CD4-positive, alpha-beta T cell treated with Interleukin-12 subunit alpha and Interleukin-12 subunit beta, for 1 hour (primary cell): Measurements from ENCODE around the gene MCU.
"Not testable (repeated sequence)": the region's sequence is repeated elsewhere in the genome, so short reads cannot be mapped to it uniquely, and the experiment has no call there.

Source experiments
- DNase-seq: peaks from one replicate; pipeline ENCODE4 v3.0.0-alpha.2; 2020

The MCU gene

DNA sequence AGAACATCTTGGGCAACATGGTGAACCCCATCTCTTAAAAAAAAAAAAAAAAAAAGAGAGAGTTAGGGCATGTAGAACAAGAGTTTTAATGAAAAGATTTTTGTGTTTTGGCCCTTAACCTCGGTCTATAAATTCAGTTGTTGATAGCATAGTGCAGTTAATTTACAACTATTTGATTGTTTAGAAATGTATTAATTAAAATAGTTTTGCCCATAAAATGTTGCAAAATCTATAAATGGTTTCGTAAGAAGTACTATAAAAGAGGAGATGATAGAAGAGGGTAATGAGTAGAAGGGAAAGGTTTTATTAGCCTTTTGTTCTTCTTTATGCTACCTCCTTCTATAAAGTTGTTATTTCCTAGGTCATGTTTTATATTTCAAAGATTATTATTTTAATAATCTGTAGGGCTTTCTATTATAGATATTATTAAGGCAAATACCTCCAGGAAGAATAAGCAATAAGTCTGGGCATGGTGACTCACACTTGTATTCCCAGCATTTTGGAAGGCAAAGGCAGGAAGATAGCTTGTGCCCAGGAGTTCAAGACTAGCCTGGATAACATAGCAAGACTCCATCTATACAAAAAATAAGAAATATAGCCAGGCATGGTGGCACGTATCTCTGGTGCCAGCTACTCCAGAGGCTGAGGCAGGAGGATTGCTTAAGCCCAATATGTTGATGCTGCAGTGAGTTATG, 73.3 kb downstream of the MCU start:
- DNase-seq: no peak

DNA sequence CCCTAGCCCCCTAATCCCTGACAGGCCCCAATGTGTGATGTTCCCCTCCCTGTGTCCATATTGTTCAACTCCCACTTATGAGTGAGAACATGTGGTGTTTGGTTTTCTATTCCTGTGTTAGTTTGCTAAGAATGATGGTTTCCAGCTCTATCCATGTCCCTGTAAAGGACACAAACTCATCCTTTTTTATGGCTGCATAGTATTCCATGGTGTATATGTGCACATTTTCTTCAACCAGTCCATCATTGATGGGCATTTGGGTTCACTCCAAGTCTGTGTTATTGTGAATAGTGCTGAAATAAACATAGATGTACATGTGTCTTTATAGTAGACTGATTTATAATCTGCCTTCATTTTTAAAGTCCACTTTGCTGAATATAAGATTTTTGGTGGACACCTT, 79.3 kb downstream of the MCU start:
- not testable (repeated sequence) for DNase-seq

DNA sequence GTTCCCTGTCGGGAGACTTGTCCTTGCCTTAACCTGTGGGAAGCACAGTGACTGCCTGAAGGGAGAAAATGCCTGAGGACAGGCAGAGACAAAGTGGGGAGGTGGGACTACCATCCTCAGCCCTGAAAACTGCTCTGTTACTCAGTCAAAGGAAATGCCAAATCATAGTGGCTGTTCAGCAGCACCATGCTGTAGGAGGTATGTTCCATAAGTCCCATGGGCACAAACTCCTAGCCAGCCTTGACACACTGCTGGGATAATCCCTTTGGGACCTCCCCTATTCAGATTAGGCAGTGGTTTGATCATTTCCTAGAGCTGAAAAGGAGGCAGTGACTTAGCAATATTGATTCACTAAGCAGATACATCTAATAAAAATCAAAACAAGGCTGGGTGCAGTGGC, 80.1 kb downstream of the MCU start:
- no peak for DNase-seq

DNA sequence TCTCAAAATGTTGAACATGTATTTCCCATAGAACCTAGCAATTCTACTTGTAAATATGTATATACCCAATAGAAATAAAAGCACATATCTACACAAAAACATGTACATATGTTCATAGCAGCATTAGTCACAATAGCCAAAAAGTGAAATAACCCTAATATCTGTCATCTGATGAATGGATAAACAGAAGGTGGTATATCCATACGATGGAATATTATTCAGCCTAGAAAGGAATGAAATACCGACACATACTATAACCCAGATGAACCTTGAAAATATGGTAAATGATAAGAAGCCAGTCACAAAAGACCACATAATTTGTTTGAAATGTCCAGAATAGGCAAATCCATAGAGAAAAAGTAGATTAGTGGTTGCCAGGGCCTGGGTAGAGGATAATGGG, 87.9 kb downstream of the MCU start:
- no peak for DNase-seq

DNA sequence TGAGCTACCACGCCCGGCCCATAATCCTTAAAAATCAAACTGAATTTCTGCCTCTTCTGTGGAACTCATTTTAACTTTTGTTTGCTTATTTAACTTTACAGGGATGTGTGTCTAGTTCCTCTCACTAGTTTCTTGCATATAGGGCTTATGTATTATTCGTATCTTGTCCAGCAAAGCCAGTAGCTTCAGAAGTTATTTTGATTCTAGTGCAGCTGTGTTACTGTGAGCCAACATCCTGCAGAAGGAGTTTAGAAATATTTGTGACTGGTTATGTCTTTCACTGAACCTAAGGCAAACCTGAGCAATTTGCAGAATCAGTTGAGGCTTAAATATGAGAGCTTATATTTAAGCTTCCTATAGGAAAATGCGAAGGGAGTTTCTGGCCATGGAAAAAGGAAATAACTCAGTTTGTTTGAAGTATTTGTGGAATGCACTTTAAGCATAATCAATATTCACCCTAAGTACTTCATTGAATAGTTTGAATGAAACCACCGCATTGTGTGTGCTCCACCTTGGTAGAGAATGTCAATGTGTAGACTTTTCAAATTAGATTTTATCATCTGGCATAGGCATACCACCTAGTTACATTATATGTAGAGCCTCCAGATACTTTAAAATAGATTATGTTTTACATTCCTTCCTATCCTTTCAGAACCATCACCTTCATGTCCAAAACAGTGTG, 90.8 kb downstream of the MCU start:
- DNase-seq: no peak

DNA sequence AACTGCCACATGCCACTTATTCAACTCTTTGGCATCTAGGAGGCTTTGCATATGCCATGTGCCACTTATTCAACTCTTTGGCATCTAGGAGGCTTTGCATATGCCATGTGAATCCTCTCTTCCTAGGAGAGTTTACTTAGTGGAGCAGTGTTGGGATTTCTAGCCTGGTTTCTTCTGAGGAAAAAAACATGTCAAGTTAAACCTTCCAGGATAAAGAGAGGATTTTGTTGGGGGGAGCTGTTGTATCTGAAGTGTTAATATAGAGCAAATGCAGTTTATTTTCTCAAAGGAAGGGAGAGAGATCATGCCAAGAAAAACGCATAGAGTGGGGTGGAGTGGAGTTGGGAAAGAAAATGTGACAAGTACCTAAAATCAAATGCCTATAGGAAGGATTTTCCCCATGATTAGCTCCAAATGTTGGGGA, 91.5 kb downstream of the MCU start:
- DNase-seq: no peak

DNA sequence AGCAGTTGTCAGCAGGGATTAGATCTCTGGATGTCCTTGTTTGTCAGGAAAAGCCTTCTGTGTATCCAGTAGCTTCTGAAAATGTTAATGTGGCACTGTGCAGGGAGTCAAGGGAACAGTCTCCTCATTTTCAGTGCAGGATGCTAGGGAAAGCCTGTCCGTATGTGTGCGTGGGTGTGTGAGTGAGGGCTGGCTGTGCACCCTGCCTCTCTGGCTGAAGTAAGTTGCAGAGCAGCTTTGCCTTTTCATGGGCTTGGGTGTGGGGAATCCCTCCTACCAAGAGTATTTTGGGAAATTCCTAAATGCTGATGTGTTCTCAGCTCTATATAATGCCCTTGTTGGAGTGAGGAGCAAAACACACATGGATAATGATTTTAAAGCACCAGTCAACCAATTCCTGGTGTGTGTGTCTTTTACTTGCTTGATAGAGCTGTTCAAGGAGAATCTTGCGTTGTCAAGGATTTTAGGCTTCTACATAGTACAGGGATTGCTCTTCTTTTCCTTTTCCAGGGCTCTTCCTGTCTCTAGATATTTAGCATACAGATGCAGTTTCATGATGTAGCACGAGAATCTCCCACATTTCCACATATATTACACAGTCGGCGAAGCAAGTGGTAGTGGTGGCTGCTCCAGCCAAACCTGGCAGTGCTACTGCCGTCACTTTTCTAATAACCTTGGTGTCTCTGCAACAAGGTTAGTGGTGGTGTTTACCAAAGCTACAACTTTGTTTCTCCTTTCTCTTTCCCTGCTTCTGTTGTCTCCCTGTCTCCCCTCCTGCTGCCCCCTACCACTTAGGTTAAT, 92.8 kb downstream of the MCU start:
- no peak for DNase-seq

DNA sequence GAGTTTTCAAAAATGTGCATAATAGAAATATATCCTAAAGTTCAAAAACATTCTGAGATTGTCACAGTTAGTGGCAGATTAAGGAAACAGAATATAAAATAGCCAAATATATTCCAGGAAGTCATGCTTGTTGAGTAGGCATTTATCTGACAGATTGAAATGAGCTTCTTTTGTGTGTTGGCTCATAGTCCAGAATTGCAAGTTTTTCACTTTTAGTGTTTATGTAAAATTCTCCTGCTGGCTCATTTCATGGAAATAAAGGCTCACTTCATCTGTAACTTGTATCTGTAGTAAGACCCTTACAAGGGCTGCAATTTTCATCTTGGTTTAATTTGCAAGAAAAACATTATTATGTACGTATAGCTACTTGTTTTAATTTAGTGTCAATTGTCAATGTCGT, 93.5 kb downstream of the MCU start:
- no peak for DNase-seq

DNA sequence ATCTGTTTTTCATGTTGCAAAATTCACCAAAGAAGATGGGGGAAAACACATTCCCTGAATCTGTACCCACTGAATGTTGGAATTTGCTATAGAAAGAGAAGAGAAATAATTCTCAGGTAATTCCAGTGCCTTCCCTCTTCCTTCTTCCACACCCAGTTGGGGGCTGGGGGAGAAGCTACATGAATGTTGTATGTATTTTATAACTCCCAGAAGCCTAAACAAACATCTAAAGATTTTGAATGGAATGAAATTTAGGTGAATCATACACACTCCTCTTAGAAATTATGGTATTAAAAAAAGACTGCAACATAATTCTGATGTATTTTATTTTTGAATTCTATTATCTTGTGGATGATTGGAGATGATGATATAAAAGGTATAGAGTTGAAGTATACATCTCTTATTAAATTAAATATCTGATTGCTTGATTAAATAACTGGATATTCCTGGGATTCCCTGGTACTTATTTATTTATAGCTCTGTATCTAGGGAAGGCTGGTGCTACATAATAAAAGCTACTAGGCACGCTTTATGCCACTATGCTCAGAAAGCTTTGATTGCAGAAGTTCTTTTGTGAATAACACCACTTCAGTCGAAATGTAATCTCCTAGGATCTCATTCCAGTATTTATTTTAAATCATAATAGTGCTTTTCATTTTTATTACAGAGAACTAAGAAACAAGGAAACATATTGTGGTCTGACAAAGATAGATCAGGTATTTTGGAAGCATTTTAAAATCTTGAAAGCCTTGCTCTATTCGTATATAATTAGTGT, 98.5 kb downstream of the MCU start:
- DNase-seq: no peak

DNA sequence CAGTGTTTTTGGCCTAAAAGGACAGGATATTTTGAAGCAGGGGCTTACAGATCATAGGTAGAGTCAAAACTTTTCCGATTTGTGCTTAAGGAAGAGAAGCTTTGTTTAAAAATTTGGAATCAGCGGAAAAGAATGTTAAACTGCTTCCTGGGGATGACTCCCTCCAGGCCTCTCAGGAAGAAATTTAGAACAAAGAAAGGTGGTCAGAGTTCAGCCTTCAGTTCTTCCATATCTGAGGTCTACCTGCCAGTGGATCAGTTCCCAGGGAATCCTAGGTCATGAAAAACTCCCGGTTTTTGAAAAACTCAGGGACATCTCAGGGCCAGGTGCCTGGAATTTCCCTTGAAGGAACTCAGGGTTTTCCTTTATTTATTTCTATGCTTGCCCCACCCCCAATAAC, 100.3 kb downstream of the MCU start:
- no peak for DNase-seq

DNA sequence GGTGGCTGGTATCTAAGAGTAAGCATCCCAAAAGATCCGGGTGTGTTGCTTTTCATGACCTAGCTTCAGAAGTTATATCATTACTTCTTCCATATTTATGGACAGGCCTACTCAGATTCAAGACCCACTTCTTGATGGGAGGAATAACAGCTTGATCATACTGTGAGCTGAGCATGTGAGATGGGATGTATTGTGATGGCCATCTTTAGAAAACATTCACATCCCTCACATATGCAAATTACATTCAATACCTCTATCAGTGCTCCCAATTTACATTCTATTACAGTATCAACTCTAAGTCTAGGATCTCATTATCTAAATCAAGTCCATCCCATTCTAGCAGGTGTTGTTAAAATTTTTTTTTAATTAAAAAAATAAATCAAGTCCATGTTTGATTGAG, 101.8 kb downstream of the MCU start:
- DNase-seq: no peak

DNA sequence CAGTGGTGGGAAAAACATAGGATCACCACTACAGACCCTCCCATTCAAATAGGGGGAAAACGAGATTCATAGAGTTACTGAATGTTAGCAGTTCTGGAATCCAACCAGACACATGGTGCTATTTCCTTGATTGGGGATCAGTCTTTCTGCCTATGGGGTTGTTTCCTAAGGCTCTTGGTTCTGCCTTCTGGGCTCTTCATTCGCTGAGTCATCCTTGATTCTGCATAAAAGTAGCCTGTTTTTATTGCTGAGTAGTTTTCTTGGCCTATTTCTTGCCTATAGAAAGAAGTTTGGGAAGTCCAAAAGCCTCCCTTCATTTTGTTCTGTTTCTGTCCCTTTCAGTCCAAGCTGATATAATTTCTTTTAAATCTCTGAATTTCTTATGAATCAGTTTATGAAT, 102.3 kb downstream of the MCU start:
- DNase-seq: no peak

DNA sequence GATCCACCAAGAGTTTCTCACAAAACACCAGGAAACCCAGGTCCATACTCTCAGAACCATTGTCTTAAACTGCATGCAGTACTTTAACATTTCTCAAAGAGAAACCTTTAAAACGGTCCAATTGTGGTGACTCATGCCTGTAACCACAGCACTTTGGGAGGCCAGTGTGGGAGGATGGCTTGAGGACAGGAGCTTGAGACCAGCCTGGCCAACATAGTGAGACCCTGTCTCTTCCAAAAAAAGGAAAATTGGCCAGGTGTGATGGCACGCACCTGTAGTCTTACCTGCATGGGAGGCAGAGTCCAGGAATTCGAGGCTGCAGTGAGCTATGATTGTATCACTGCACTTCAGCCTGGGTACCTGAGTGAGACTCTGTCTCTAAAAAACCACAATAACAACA, 104.1 kb downstream of the MCU start:
- DNase-seq: no peak

DNA sequence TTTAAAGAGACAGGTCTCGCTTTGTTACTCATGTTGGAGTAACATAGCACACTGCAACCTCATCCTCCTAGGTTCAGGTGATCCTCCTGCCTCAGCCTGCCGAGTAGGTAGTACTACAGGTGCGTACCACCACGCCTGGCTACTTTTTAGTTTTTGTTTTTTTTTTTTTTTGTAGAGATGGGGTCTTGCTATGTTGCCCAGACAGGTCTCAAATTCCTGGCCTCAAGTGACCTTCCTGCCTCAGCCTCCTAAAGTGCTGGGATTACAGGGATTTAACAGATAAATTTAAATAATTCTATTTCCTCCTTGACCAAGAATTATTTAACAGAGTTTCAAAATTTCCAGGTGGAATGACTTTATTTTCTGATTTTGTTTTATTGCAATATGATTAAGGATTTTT, 104.6 kb downstream of the MCU start:
- DNase-seq: no peak

DNA sequence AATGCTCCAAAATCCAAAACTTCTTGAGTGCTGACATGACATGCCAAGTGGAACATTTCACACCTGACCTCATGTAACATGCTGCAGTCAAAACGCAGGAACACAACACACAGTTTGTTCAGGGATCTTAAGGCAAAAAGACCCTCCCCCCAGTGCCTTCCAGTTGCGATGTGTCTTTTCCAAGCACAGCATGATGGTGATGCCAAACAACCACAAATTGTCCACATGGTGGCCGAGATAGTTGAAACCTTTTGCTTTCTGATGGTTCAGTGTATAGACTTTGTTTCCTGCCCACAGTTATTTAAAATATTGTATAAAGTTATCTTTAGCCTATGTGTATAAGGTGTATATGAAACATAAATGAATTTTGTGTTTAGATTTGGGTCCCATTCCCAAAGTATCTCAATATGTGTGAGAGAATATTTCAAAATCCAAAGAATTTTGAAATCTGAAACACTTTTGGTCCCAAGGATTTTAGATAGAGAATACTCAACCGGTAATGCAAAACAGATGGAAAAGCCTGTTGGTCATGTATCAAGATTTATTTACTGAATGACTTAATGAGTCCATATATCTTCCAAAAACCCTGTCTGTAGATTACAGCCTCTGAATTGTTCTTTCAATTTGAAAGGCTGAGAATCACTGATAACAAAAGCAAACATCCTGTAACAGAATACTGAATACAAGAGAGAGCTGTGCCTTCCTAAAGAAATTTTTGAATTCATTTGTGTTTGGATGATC, 108.2 kb downstream of the MCU start:
- DNase-seq: no peak

DNA sequence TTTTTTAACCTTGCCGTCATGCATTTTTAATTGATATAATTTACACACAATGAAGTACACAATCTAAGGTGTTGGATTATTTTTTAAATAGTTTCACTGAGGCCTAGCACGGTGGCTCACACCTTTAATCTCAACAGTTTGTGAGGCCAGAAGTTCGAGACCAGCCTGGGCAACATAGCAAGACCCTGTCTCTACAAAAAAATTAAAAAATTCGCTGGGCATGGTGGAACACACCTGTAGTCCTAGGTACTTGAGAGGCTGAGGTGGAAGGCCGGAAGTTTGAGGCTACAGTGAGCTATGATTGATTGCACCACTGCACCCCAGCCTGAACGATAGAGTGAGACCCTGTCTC, 108.8 kb downstream of the MCU start:
- DNase-seq: no peak

DNA sequence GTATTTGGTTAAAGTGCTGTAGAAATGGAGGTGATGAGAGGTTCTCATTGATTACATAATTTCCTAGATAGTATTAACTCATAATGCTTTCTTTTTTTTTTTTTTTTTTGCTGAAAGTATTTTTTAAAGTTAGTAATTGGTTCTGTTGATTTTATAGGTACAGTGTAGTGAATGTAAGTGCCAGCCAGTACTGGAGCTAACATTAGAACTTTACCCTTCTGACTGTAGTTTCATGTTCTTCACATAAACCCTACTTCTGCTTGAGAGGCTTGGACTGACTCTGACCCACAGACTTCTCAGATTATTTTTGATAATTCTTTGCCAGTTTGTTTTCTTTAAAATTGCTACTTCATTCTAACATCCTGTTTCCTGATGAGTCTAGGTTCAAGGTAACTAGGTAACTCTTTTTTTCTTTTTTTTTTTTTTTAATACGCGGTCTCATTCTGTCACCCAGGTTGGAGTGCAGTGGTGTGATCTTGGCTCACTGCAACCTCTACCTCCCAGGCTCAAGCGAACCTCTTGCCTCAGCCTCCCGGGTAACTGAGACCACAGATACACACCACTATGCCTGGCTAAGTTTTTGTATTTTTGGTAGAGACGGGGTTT, 109.4 kb downstream of the MCU start:
- DNase-seq: peak; percentile 5

DNA sequence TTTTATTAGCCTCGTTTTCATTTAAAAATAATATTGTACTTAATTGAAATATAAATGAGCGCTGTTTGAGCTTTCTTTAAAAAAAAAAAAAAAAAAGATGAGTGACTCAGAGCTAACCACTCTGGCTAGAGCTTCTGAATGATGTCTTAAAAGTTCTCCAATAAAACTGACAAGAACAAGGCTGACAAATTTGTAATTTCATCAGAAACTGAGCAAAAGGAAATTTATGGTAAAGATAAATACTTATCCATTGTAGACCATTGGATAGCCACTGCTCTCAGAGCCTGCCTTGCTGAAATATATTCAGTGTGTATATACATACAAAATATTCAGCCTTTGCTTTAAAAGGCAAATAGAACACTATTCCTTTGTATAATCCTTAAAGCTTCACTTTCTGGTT, 110.4 kb downstream of the MCU start:
- no peak for DNase-seq

DNA sequence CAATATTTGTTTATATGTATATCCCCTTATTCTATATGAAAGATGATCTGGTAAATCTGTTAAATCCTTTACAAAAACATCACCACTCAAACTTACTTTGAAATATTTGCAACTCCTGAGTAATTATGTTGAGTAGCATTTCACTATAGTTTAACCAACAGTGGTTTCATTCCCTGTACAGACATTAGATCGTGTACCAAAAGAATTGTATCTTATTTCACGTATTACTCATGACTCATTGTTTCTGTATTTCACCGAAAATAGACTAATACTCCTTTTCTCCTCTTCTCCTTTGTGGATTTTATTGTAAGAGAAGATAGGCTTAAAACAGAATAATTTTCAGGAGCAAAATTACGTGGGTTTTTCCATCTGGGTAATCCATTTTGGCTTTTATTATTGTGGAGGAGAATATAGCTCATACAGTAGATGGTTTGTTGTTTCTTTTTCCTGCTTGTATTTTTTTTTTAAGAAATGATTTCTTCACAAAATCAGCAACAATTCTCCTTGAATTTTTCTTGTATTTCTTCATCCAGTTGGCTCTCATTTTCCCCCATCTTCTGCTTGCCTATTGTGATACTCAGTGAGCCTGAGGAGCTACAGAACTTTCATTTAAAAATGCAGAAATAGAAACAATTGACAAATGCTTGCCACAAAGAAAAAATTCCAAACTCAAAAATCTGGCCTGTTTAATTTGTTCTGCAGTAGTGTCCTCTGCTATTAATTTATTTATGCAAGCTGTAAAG, 111.0 kb downstream of the MCU start:
- DNase-seq: no peak

DNA sequence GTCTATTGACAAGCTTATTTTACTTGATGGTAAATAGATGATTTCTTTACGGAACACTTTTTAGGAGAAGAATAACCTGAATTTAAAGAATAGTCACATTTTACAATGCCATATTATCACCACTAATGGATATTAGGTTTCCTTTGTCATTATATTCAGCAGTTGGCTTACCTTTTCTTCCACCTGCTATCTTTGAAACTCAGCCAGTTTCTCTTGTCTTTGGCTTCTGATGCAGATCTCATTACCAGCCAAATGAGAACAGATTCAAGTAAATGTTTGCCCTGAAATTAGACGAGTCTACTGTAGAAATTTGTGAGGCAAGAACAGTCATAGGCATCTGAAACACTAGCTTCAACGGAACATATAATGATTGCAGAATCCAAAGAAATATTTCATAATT, 116.1 kb downstream of the MCU start:
- no peak for DNase-seq

DNA sequence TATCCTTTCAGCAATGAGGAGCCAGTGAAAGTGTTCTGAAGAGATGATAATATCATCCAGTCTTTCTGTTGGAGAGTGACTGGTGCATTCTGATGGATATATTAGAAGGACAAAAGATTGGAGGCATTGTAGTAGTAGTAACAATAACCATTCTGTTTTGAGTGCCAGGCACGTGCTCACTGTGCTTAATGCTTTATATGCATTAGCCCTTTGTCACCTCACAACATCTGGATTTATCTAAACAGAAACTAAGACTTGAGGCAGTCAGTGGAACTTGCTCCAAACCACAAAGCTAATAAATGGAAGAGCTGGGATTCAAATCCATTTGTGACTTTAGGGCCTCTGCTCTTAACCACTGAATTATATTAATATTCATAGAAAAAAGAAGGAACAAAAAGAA, 117.1 kb downstream of the MCU start:
- DNase-seq: no peak

DNA sequence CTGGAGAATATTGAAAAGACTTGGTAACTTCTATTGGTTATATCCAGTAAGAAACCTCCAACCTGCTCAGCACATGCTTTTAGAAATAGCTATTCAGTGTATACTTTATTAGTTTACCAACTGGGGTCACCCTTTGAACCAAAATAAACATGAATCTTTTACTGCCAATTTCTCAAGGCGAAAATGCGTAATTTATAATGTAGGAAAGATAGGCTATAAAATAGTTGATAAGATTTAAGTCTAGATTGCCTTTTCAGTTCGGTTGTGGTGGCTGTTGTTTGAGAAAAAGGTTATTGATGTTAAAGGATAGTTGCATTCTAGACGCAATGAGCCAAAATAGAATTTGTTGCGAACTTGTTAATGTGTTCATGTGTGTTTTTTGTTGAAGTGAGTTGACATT, 119.0 kb downstream of the MCU start:
- no peak for DNase-seq
